Activated T-helper 2 cell treated with anti-CD3 and anti-CD28 coated beads, Interferon-gamma antibody, Interleukin-2, Interleukin-4, amounts not matched to agents 10 μg/mL and 5 μg/mL and 100 μg/mL, durations not matched to agents 14 hours and 24 hours and 36 hours (primary cell): ENCODE data around the gene RNF5. TPM values are rescaled to one million over a fixed set of nuclear protein-coding genes. Genes with fewer than 3 reads are reported as not detected.

Experiments used
- DNase-seq: peaks from one replicate; pipeline ENCODE4 v3.0.0; 2021; ENCODE audit warnings: low spot score
- H3K27ac Mint-ChIP-seq: one replicate; pipeline ENCODE4 v1.8.0; 2021; ENCODE audit warnings: mixed read lengths
- H3K27me3 Mint-ChIP-seq: one replicate; pipeline ENCODE4 v1.8.0; 2021; ENCODE audit warnings: low read depth, mixed read lengths
- H3K36me3 Mint-ChIP-seq: one replicate; pipeline ENCODE4 v1.8.0; 2021; ENCODE audit warnings: low read depth, mixed read lengths
- H3K4me1 Mint-ChIP-seq: one replicate; pipeline ENCODE4 v1.8.0; 2021; ENCODE audit warnings: low read depth, mixed read lengths
- H3K4me3 Mint-ChIP-seq: one replicate; pipeline ENCODE4 v1.8.0; 2021; ENCODE audit warnings: low read depth, mild to moderate bottlenecking, moderate library complexity, mixed read lengths
- H3K9me3 Mint-ChIP-seq: one replicate; pipeline ENCODE4 v1.8.0; 2021; ENCODE audit warnings: mixed read lengths
- intact Hi-C: fragments of 100-400 bp; cut with micrococcal nuclease; formaldehyde crosslinking; loops from one replicate; pipeline ENCODE4 v1.15.1; 2023
- total RNA-seq: library from RNA; stranded (reverse); gene quantifications from 2 replicates; pipeline ENCODE4 v1.2.3, GENCODE V29; 2022

Gene RNF5
- total RNA-seq, 1 donor from 2014 or later: 63.8 TPM

DNA sequence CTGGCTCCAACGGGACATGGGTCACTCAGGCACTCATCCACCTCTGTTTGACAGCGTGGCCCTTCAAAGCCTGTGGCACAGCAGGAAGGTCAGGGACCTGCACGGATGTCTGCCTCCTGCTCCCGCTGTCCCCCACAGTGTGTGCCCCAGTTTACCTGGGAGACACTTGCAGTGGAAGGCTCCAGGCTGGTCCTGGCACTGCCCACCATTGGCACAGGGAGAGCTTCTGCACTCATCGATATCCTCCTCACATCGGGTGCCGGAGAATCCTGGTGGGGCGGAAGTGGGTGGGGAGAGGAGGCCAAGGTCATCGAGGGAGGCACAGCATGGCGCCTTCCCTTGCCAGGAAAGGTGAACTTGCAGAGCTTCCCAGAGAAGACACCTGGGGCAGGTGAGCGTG lies 38.8 kb downstream of the RNF5 start:
- no peaks in the 10 kb centered on the region for H3K36me3 Mint-ChIP-seq
- no peak for DNase-seq
- H3K27ac Mint-ChIP-seq: no peak overlapping the region
- H3K9me3 Mint-ChIP-seq: no peaks in the 10 kb centered on the region
- no peak overlapping the region for H3K4me3 Mint-ChIP-seq
- no peaks in the 10 kb centered on the region for H3K4me1 Mint-ChIP-seq
- intact Hi-C loops: no loop called here
- H3K27me3 Mint-ChIP-seq: peaks cover 4% of the 10 kb centered on the region

DNA sequence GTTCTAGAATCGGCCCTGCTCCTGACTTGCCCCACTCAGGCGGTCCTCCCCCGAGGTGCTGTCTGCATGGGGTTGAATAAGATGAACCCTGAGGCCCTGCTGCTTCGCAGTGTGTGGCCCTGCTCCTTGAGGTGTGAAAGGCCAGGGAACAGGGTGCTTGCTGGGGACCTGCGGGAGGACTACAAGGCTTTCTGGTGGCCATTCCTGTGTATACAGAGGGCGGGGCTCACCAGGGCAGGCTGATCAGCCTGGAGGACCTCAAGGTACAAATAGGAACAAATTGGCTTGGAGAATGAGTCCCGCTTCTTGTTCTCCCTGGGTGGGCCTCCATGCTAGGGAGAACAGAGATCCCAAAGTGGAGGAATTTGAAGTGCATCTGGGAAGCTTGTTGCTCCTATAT lies 40.0 kb downstream of the RNF5 start:
- peaks cover 4% of the 10 kb centered on the region for H3K27me3 Mint-ChIP-seq
- H3K36me3 Mint-ChIP-seq: no peaks in the 10 kb centered on the region
- no peak for DNase-seq
- no peak overlapping the region for H3K27ac Mint-ChIP-seq
- H3K4me3 Mint-ChIP-seq: no peak overlapping the region
- H3K9me3 Mint-ChIP-seq: no peaks in the 10 kb centered on the region
- intact Hi-C loops: no loop called here
- H3K4me1 Mint-ChIP-seq: no peaks in the 10 kb centered on the region

DNA sequence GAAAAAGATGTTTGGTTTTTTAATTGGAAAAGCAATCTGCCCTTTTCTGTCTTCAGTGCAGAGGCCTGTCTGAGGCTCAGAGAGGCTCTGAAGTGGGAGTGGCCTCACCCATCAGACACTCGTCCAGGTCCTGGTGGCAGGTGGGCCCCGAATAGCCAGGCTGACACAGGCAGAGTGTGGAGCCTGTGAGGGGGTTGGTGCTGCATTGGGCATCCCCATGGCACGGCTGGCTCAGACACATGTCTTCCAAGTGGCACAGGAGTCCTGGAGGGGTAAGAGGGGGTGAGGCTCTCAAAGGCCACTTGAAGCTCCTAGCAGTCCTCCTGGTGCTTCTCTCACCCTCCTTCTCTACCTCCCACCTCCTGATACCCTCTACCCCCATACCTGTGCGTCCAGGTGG lies 41.8 kb downstream of the RNF5 start:
- no peaks in the 10 kb centered on the region for H3K36me3 Mint-ChIP-seq
- DNase-seq: no peak
- H3K9me3 Mint-ChIP-seq: no peaks in the 10 kb centered on the region
- no peaks in the 10 kb centered on the region for H3K4me1 Mint-ChIP-seq
- no peak overlapping the region for H3K4me3 Mint-ChIP-seq
- no peak overlapping the region for H3K27ac Mint-ChIP-seq
- intact Hi-C loops: no loop called here
- H3K27me3 Mint-ChIP-seq: peaks cover 4% of the 10 kb centered on the region

DNA sequence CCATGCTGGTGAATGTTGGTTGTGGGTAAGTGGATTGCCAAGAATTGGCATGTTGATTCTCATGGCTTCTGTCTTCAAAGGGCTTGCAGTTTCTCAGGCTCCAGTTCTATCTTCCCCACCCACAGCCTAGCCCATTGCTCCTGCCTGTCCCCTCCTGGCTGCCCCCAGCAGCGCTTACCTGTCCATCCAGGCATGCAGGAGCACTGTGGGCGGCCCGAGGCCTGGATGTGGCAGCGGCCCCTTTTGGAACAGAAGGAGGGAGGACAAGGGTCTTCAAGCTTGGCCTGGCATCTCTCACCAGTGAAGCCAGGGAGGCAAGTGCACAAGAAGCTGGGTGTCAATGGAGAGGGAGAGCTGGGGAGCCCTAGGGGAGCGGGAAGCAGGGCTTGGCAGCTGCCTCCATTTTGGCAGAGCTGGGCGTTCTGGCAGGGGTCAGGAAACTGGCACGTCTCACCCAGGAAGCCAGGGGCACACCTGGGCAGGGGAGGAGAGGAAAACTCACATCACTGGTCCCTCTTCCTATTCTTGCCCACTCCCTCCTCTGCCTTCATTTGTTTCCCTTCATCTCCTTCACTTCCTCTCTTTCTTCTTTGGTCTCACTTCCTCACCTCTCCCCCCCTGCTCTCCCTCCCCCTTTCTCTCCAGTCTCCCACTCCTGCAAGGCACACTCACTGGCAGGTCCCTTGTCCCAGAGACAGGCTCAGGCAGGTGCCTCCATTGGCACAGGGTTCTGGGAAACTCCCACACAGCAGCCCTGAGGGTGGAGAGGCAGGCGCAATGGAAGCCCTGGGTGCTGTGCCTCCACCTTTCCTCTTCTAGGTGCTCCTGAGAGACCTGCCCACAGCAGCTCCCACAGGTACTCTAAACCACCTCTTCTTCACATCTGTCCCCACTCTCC lies 44.4 kb downstream of the RNF5 start:
- H3K4me3 Mint-ChIP-seq: no peak overlapping the region
- H3K4me1 Mint-ChIP-seq: no peaks in the 10 kb centered on the region
- intact Hi-C loops: no loop called here
- H3K36me3 Mint-ChIP-seq: no peaks in the 10 kb centered on the region
- no peak for DNase-seq
- peaks cover 3% of the 10 kb centered on the region for H3K27me3 Mint-ChIP-seq
- H3K9me3 Mint-ChIP-seq: no peaks in the 10 kb centered on the region
- H3K27ac Mint-ChIP-seq: no peak overlapping the region

DNA sequence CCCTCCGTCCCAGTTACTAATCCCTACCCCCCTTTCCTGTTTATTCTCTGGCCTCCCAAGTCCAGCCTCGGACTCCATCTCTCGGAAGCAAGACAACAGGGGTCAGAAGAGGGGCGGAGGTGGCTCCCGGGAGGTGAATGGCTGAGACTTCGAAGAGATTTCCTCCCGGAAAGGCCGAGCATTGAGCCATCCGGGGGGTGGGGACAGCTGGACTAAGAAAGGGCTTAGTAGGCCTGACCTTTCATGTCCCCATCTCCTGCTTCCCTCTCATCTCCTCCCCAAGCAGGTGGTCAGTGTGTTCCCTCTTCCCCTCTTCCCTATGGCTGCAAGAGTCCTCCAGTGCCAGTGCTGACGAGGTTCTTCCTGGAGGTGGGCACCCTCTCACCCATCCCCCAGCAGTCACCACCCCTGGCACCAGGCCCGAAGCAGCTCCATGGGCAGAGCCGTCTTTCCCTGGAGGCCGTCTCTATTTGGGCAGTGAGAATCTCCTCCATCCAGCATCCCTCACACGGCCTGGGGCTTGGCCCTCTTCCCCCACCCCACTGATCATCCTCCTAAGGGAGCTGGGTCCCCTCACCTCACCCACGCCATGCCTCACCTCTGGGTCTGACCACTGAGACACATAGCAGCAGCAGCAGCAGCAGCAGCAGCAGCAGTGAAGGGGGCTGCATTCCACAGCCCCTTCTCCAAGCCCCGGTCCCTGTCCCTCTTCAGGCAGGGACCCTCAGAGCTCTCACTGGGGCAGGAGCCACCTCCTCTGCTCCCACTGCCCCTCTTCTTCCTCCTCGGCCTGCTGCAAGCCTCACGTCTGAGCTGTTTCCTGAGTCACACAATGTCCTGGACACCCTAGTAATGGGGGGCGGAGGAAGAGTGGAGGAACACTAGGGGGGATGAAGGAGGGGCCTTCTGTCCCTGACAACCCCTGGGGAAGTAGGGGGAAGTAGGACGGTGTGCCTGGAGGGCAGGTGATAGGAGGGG lies 45.3 kb downstream of the RNF5 start, which contains the start of gene NOTCH4:
NOTCH4 (minus strand) TSS at position 810 of the 978 bp plus-strand sequence; CDS start at position 671, 139 bp downstream.
- Mint-ChIP-seq H3K9me3 (no peaks in the 10 kb centered on the region), H3K4me1 (no peaks in the 10 kb centered on the region), H3K4me3 (no peak within 1 kb of the TSS), H3K36me3 (no peaks in the 10 kb centered on the region), H3K27me3 (peaks cover 1% of the 10 kb centered on the region), H3K27ac (no peak within 1 kb of the TSS)
- DNase-seq: no peak
- intact Hi-C loops: no loop called here

DNA sequence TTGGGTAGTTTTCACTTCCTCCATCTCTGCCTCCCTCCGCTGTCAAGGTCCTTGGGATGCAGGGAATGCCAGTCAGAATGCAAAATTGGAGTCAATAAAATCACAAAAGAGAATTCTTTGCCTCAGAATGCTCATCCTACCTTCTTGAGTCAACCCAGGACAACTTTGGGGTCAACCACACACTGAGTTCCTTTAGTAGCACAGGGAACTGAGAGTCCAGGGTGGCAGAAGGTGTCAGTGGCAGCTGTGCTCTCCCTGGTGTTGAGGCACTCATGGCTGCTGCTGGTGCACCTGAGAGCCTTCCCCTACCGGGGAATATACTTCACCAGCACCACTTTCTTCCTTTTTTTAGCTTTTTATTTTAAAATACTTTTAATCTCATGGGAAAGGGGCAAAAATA lies 46.5 kb downstream of the RNF5 start:
- no peaks in the 10 kb centered on the region for H3K36me3 Mint-ChIP-seq
- no peak overlapping the region for H3K4me3 Mint-ChIP-seq
- no peaks in the 10 kb centered on the region for H3K27me3 Mint-ChIP-seq
- H3K9me3 Mint-ChIP-seq: no peaks in the 10 kb centered on the region
- no peak for DNase-seq
- intact Hi-C loops: no loop called here
- no peak overlapping the region for H3K27ac Mint-ChIP-seq
- no peaks in the 10 kb centered on the region for H3K4me1 Mint-ChIP-seq

DNA sequence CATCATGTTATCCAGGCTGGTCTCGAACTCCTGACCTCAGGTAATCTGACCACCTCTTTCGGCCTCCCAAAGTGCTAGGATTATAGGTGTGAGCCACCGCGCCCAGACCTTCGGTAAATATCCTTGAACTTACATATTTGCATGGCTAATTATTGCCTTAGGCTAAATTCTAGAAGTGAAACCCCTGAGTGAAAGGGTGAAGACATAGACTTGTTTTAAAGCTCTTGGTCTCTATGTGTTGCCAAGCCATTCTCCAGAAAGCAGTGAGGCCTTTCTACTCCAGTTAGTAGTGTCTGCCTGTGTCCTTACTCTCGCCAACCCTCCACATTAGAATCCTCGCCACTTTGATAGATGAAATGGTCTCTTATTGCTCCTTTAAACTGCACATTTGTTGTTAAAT lies 48.2 kb downstream of the RNF5 start:
- intact Hi-C loops: no loop called here
- Mint-ChIP-seq H3K27me3 (no peaks in the 10 kb centered on the region), H3K36me3 (no peaks in the 10 kb centered on the region)

More for the DNA sequence above, 48.2 kb downstream of the RNF5 start:
- no peak overlapping the region for H3K4me3 Mint-ChIP-seq
- no peak overlapping the region for H3K27ac Mint-ChIP-seq
- H3K4me1 Mint-ChIP-seq: no peaks in the 10 kb centered on the region
- H3K9me3 Mint-ChIP-seq: no peaks in the 10 kb centered on the region
- no peak for DNase-seq

Other genes with a start within 250 kb of the RNF5 start
- 0.16 TPM in 1 of 2 replicates, not detected in the other for gene CFB, start 232.3 kb upstream of the RNF5 start, total RNA-seq
- 81.2 and 82.0 TPM in 2 replicates for gene NELFE, start 219.4 kb upstream of the RNF5 start, total RNA-seq
- gene SKIC2, start 219.2 kb upstream of the RNF5 start, total RNA-seq: 93.7 and 99.5 TPM in 2 replicates
- gene DXO, start 206.3 kb upstream of the RNF5 start, total RNA-seq: 15.7 and 16.6 TPM in 2 replicates
- 2.6 and 3.1 TPM in 2 replicates for gene C4A, start 196.3 kb upstream of the RNF5 start, total RNA-seq
- 2.9 and 4.2 TPM in 2 replicates for gene C4B, start 163.6 kb upstream of the RNF5 start, total RNA-seq
- gene CYP21A2, start 140.0 kb upstream of the RNF5 start, total RNA-seq: 0.25 and 0.39 TPM in 2 replicates
- 4.3 and 5.0 TPM in 2 replicates for gene TNXB, start 69.1 kb upstream of the RNF5 start, total RNA-seq
- 86.9 and 91.2 TPM in 2 replicates for gene ATF6B, start 50.2 kb upstream of the RNF5 start, total RNA-seq
- gene FKBPL, start 48.1 kb upstream of the RNF5 start, total RNA-seq: 5.0 and 5.8 TPM in 2 replicates
- 0.27 TPM in 1 of 2 replicates, not detected in the other for gene PRRT1, start 26.5 kb upstream of the RNF5 start, total RNA-seq
- 11.5 and 12.7 TPM in 2 replicates for gene PPT2, start 24.3 kb upstream of the RNF5 start, total RNA-seq
- gene EGFL8, start 13.8 kb upstream of the RNF5 start, total RNA-seq: 9.5 and 11.5 TPM in 2 replicates
- gene AGPAT1, start 2.3 kb upstream of the RNF5 start, total RNA-seq: 32.0 and 32.9 TPM in 2 replicates
- 18.5 and 20.9 TPM in 2 replicates for gene AGER, start 5.8 kb downstream of the RNF5 start, total RNA-seq
- 80.8 and 85.2 TPM in 2 replicates for gene PBX2, start 11.8 kb downstream of the RNF5 start, total RNA-seq
- gene GPSM3, start 14.2 kb downstream of the RNF5 start, total RNA-seq: 84.2 and 90.7 TPM in 2 replicates
- gene NOTCH4, start 45.7 kb downstream of the RNF5 start, total RNA-seq: 0.48 and 0.52 TPM in 2 replicates
- not detected in 2 replicates for gene TSBP1, start 193.5 kb downstream of the RNF5 start, total RNA-seq
- not detected in 2 replicates for gene BTNL2, start 228.8 kb downstream of the RNF5 start, total RNA-seq